Activated CD8-positive, alpha-beta memory T cell treated with anti-CD3 and anti-CD28 coated beads for 4 hours (primary cell): ENCODE results near the gene HLA-A.
"Not testable (repeated sequence)": the region's sequence is repeated elsewhere in the genome, so short reads cannot be mapped to it uniquely, and the experiment has no call there.

Experiments
- DNase-seq, 2 donors: peaks; one replicate each; pipeline ENCODE4 v3.0.0-alpha.2; 2020; ENCODE audit warnings: low read depth in 2 of 2

The HLA-A gene

DNA sequence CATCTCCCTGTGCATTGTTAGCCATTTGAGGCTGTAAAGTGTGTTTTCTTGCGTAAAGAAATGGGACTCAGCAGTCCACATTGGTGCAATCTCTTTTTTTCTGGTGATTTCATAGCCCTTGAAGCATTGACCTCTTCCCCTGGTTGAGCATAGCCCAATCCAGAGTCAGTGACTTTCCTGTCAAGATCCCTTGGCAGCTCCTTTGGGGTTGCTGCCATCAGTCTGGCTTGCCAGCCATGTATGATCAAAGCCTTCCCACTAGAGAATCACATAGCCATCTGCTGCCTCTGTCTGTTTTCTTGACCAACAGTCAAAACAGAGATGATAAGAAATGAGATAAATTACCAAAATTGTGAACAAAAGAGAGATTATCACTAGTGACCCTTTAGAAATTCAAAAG lies 19.6 kb downstream of the HLA-A start:
- DNase-seq = no peak

- DNase-seq = not testable (repeated sequence)
Observed at GRCh38 chr6:29963697-29964096, 21.4 kb downstream of the HLA-A start.

GRCh38 chr6:29964518-29964886 lies 22.2 kb downstream of the HLA-A start:
- DNase-seq = no peak

- peak; percentile 60 to 68 for DNase-seq
Observed at GRCh38 chr6:29964887-29965562, 22.7 kb downstream of the HLA-A start.

GRCh38 chr6:29965563-29965872 lies 23.2 kb downstream of the HLA-A start:
- DNase-seq = no peak

GRCh38 chr6:29965873-29966601 lies 23.7 kb downstream of the HLA-A start:
- DNase-seq = no peak

DNA sequence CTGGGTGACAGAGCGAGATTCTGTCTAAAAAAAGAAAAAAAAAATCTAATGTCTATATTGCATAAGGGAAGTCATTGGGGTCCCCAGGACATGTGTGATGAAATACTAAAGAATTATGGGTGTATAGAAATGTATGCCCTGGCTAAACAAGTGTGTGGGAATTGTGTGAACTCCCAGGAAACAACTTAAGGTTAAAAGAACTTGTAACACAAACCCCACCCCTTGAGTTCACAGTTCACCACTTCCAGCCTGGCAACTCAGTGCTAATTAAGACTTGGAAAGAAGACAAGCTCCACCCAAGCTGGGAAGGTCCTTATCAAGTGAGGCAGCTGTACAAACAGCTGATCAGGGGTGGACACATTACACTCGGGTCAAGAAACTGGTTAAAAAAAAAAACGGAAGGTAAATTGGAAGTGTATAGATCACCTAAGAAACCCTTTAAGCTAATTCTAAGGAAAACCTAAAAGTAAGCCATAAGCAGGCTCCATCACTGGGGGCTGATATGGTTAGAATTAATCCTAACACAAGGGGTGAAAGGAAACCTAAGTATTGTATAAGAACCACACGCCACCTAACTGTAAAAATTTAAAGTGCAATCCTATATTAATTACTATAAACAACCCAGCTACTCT lies 25.2 kb downstream of the HLA-A start:
- DNase-seq = no peak

- no peak for DNase-seq
Observed at GRCh38 chr6:29968130-29968529, 25.8 kb downstream of the HLA-A start.

GRCh38 chr6:29968905-29969304 lies 26.6 kb downstream of the HLA-A start:
- DNase-seq = no peak

GRCh38 chr6:29970711-29971110 lies 28.4 kb downstream of the HLA-A start:
- DNase-seq = no peak

DNA sequence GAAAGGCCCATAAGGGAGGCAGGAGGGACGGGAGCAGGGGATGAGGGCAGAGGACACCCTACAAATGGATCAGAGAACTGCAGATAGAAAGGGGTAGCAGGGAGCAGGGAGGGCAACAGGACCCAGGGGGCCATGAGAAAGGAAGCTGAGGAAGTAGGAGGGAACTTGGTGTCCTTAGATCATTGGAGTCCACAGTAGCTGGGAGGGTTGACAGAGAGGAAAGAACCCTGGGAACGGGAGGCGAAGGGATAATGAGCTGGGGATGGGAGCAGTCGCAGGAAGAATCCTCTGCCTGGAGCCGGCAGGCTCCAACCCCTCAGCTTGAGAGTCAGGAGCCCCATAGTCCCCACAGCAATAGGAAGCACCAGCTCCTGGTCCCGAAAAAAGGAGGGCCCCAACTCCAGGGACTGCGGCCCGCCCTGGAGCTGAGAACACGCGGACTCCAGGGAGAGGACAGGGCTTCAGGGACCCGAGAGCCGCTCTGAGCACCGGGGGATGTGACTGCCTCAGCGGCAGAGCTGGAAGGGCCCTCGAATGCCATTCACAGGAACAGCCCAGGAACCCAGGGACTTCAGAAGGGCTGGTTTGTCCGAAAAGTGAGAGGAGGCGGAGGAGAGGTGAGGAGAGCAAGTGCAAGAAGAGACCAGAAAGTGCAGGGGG lies 32.7 kb downstream of the HLA-A start:
- no peak for DNase-seq

- DNase-seq = no peak
Observed at GRCh38 chr6:29975561-29975907, 33.2 kb downstream of the HLA-A start.

GRCh38 chr6:29976253-29976587 lies 33.9 kb downstream of the HLA-A start:
- no peak for DNase-seq

DNA sequence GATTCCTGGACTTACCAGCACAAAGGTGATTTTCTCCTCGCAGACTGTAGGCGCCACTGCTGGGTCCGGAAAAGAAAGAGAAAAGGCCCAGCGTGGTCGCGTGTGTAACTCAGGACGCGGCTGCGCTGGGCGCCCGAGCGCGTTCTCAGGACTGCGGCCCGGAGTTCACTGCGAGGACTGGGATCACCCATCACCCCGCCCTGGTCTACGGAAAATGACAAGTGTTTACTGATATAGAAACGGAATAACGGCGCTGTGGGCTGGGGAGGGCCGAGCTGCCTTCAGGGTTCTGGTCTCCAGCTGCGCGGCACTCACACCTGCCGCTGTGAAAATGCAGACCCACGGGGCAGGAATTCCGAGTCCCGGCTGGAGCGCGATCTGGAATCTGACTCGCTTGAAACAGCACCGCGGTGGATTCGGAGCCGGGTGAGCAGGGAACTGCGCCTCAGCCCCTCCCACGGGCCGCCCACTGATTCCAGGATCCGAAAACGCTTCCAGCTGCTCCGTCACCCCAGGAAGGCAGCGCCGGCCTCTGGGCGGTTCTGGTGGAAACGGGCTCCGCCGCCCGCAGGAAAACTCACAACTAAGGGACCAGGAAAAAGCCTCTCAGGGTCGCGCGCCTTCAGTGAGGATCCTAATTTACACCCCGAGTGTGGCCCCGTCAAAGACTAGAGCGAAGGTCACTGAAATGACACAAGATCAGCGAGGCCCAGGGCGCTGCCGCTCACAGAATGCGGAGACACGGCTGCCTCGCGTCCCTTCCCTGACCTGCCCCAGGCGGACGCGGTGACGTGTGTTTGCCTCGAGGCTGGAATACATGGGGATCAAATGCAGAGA lies 34.5 kb downstream of the HLA-A start:
- DNase-seq = peak in 1 of 2 donors; percentile 26

GRCh38 chr6:29977425-29977727 lies 35.0 kb downstream of the HLA-A start:
- DNase-seq = no peak

DNA sequence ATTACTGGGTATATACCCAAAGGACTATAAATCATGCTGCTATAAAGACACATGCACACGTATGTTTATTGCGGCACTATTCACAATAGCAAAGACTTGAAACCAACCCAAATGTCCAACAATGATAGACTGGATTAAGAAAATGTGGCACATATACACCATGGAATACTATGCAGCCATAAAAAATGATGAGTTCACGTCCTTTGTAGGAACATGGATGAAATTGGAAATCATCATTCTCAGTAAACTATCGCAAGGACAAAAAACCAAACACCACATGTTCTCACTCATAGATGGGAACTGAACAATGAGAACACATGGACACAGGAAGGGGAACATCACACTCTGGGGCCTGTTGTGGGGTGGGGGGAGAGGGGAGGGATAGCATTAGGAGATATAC lies 37.7 kb downstream of the HLA-A start:
- DNase-seq = not testable (repeated sequence)

DNA sequence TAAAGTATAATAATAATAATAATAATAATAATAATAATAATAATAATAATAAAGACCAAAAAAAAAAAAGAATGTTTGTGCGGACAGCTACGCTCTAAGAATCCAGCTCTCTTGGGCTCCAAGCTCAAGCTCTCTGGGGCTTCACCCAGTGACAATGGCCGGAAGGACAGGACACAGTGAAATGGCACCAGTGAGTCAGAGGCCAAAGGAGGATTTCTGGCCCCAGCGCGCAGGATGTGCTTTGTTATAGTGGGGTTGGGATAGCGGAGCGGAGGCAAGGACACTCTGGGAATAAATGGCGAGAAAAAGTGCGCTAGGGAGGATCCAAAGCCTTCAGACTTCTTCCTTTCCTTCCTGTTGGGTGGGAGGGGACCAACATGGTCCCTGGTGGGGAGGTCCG lies 38.2 kb downstream of the HLA-A start:
- DNase-seq = no peak

GRCh38 chr6:29981211-29981812 lies 39.0 kb downstream of the HLA-A start:
- no peak for DNase-seq

GRCh38 chr6:29982097-29982496 lies 39.8 kb downstream of the HLA-A start:
- no peak for DNase-seq

GRCh38 chr6:29984232-29984631 lies 41.9 kb downstream of the HLA-A start:
- DNase-seq = no peak

- no peak for DNase-seq
Observed at GRCh38 chr6:29984992-29985391, 42.7 kb downstream of the HLA-A start.
